Measurements from ENCODE around the gene ZNF563.
A peak's percentile ranks its signal among the peaks of the same experiment; 100 is the strongest.

ZNF563 gene

DNA sequence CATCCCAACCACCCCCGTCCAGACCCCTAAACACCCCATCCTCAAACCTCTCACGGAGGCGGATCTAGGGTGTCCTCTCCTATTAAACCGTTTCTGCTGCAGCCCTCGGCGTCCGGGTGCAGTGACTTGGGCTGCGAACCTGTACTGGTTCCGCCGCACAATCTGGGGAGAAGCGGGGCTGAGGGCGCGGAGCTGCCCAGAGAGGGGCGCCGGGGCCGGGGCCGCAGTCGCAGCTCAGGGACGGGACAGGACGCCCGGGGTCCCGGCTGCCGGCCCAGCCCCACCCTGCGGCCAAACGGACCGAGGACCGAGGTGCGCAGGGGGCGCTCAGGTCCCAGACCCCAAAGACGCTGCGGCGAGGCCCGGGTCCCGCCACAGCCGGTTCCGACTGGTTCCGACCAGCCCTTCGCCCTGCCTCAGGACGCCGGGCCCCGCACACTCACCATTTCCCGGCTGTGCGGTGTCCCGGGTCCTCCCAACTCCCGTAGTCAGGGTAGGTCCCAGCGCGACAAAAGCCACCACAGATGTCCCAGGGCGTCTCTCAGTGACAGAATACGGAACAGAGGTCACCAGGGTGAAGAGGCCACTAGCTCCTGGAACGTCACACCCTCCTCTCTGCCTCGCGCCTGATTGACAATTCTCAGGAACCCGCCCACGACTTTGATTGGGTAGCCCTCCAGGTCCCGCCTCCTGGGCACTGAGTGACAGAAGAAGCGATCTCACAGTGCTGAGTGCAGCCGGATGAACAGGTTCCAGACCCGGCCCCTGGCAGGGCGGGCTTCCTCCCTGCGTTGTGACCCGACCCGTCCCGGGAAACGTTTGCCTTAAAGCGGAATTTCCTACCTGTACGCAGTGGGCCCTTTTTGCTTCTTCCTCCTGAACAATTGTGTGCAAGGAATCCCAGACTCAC lies 38.9 kb downstream of the ZNF563 start, which contains the start of gene ZNF44:
Gene ZNF44 (minus strand): TSS at position 635 of the 910 bp plus-strand sequence. CDS start 189 bp downstream, at position 446.
- peak; percentile 91 for DNase-seq (ENCODE audit: low read depth)

DNA sequence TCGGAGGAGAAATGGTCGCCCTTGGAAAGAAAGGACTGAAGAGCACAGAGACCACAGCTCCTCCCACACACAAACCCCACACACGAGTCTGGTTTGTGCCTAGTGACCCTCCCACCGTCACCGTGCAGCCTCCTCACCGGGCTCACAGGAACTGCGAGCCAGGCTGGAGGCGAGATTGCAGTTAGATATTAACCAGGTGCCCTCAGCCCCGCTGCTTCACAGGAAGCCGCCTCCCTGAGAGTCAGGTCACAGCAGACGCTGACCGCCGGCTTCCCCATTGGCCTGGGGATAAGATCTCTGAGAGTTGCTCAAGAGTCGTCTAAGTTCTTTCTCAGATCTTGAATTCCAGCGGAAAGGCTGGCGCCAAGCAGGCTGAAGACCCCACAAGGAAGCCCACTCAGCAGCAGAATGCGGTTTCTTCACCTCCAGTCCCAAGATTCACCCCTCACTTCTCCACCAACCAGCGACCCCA lies 39.6 kb downstream of the ZNF563 start:
- peak; percentile 36 for DNase-seq (ENCODE audit: low read depth)

DNA sequence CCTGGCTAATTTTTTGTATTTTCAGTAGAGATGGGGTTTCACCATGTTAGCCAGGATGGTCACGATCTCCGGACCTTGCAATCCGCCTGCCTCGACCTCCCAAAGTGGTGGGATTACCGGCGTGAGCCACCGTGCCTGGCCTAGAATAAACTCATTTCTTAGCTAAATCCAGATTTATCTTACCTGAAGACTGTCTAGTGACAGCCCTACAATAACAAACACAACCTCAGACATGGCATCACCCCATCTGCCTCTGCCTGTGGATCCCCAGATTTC lies 43.7 kb downstream of the ZNF563 start:
- DNase-seq (ENCODE audit: low read depth), result no peak

DNA sequence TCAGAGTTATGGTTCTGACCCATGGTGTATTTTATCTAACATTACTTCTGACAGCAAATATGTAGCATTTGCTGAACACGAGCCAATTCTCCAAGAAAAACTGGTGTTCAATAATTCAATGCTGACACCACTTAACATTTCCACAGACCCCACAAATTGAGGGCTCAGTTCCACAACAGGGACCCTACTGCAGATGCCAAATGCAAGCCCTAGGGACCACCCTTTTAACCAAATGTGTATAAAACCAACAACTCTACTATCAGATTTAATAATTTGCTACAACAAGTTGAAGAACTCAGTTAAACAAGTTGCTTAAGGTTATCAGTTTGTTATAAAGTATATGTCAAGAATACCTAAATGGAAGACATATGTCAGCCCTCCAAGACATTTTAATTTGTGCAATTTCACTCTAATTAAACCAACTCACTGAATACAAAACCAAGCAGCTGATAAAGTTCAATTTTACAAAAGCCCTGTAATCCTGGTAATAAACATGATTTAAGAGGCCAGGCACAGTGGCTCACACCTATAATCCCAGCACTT lies 45.4 kb downstream of the ZNF563 start:
- no peak for DNase-seq (ENCODE audit: low read depth)

DNA sequence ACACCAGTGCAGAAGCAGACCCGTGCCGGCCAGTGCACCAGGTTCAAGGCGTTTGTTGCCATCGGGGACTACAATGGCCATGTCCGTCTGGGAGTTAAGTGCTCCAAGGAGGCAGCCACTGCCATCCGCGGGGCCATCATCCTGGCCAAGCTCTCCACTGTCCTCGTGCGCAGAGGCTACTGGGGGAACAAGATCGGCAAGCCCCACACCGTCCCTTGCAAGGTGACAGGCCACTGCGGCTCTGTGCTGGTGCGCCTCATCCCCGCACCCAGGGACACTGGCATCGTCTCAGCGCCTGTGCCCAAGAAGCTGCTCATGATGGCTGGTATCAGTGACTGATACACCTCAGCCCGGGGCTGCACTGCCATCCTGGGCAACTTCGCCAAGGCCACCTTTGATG lies 48.8 kb downstream of the ZNF563 start:
- no peak for DNase-seq (ENCODE audit: low read depth)

DNA sequence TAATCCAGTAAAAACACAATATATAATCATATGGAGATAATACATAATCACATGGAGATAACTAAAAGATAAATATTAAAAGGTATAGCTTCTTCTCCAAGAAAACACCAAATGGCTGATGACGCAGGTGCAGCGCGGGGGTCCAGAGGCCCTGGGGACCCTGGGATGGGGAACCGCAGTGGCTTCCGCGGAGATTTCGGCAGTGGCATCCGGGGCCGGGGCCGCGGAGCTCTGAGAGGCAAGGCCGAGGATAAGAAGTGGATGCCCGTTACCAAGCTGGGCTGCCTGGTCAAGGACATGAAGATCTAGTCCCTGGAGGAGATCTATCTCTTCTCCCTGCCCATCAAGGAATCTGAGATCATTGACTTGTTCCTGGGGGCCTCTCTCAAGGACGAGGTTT lies 49.2 kb downstream of the ZNF563 start:
- no peak for DNase-seq (ENCODE audit: low read depth)

DNA sequence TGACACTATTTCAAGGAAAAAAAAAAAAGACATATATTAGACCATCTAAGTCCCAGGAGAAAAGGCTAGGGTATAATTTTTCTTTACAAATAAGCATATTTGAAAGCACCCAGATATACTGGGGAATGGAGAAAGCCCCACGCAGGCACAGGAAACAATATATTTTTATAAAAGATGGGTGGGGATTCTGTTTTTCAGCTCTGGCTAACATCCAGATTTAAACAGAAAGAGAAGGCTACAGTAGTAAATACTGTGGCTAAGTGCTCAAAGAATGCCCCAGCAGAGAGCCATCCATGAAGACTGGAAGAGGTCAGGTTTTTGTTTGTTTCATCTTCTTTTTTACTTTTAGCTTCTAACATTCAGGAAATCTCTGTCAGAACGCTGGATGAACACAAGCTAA lies 54.7 kb downstream of the ZNF563 start:
- no peak for DNase-seq (ENCODE audit: low read depth)

DNA sequence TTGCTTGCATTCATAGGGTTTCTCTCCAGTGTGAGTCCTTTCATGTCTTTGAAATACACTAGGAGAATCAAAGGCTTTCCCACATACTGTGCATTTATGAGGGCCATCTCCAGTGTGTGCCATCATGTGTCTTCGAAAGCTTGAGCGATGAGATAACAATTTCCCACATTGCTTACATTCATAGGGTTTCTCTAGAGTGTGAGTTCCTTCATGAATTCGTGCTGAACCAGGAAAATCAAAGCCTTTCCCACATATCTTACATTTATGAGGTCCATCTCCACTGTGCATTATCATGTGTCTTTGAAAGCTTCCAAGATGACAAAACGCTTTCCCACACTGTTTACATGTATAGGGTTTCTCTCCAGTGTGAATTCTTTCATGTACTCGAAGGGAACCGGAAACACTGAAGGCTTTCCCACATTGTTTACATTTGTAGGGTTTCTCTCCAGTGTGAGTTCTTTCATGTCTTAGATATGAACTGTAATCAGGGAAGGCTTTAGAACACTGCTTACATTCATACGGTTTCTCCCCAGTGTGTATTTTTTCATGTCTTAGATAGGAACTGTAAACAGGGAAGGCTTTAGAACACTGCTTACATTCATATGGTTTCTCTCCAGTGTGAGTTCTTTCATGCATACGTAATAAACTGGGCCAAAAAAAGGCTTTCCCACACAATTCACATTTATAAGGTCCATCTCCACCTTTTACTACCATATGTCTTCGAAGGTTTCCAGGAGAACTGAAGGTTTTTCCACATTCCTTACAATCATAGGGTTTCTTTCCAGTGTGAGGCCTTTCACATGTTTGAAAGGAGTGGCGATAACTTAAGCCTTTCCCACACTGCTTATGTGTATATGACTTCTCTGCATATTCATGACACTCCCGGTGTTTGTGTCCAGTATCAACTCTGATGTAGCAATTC lies 60.2 kb downstream of the ZNF563 start:
- no peak for DNase-seq (ENCODE audit: low read depth)

DNA sequence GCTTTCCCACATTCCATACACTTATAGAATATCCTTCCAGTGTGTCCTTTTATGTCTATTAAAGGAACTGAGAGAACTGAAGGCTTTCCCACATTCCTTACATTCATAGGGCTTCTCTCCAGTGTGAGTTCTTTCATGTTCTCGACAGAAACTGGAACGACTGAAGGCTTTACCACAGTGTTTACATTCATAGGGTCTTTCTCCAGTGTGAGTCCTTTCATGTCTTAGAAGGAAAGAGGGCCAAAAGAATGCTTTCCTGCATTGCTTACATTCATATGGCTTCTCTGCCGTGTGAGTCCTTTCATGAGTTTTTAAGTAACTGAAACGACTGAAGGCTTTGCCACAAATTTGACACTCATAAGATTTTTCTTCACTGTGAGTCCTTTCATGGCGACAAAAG lies 61.0 kb downstream of the ZNF563 start:
- DNase-seq (ENCODE audit: low read depth), result no peak

DNA sequence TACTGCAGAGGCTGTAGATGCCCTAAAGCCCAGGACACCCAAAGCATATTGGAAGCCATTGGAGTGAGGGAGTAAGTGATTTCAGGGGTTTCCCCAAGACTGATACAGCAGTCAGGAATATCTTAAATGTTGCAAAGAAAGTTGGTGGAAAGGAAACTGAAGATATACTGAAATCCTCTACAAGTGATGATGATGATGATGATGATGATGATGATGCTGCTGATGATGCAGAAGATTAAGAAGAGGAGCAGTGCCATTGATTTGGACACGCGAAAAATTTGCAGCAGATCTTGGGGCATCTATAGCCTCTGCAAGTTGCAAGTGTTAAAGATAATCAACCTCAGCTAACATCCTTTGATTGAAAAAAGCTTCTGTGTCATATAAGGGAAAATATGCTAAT lies 62.6 kb downstream of the ZNF563 start:
- no peak for DNase-seq (ENCODE audit: low read depth)
